ENCODE measurements around the gene ITGA6. TPM values are rescaled to one million over a fixed set of nuclear protein-coding genes. Genes with fewer than 3 reads are reported as not detected.

Gene ITGA6
- total RNA-seq, 1 experiment from 2014 or later, result 93.1 TPM

DNA sequence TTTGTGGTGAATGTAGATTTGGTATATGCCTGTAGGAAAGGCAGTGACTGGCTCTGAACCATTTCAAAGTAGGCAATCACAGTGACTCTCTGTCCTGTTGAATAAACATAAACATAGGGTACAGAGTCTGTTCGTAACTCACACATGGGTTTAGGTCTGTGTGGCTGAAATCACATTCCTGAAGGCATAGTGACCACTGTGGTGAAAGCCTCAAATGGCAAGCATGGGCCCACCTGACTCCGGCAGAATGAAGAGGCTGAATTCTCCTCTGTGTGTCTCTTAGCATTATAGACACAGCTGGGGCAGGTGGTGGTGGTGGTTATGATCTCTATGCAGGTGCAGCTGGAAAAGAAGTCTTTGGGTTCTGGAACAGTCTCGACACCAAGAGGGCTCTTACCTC lies 61.2 kb downstream of the ITGA6 start:
- Histone ChIP-seq H3K4me2 (ENCODE audit: low read length) (no peak overlapping the region), H3K9ac (ENCODE audit: low read length) (no peak overlapping the region), H3K79me2 (ENCODE audit: insufficient read depth, low read length) (no peaks in the 10 kb centered on the region; the same call in 1 of the 2 replicates), H2AFZ (ENCODE audit: low read depth, low read length, poor library complexity, severe bottlenecking) (no peak overlapping the region), H3K27me3 (ENCODE audit: insufficient read depth, low read length) (no peaks in the 10 kb centered on the region), H3K27ac (ENCODE audit: low read depth, low read length) (no peak overlapping the region), H3K9me3 (ENCODE audit: control insufficient read depth in 1 of 2, insufficient read depth in 1 of 2, low read depth in 1 of 2, low read length in 2 of 2) (no peaks in the 10 kb centered on the region), H4K20me1 (ENCODE audit: insufficient read depth) (no peaks in the 10 kb centered on the region), H3K9me2 (ENCODE audit: insufficient read depth) (no peaks in the 10 kb centered on the region), H3K4me3 (replicated peaks in 1 of 2; ENCODE audit: low read depth in 1 of 2, low read length in 2 of 2) (no peak overlapping the region), H3K36me3 (ENCODE audit: control insufficient read depth in 1 of 2, insufficient read depth in 2 of 2, low read length in 2 of 2) (peaks cover 47 to 75% of the 10 kb centered on the region in 2 experiments), H3K4me1 (ENCODE audit: control insufficient read depth in 1 of 2, insufficient read depth in 2 of 2, low read length in 2 of 2) (no peaks in the 10 kb centered on the region)
- intact Hi-C loops (cut with micrococcal nuclease), result no loop called here
- RAD21 ChIA-PET (ENCODE audit: low non-redundant PET in 1 of 2, low total read pairs in 2 of 2, uncharacterized antibody in 2 of 2, unreplicated experiment in 2 of 2), result no interaction called here
- TF ChIP-seq TCF7L2 (IDR thresholded peaks at IDR 0.05; ENCODE audit: borderline replicate concordance, extremely low read depth, insufficient read depth, insufficient read length) (no peak), ELF1 (IDR thresholded peaks at IDR 0.05; ENCODE audit: borderline replicate concordance, low read depth) (no peak), ZNF274 (IDR thresholded peaks at IDR 0.05; ENCODE audit: low read depth, low read length) (no peak), CEBPB (IDR thresholded peaks at IDR 0.05; ENCODE audit: low read depth) (no peak), RAD21 (IDR thresholded peaks at IDR 0.05; ENCODE audit: low read depth) (no peak), SIN3A (IDR thresholded peaks at IDR 0.05; ENCODE audit: low read depth) (no peak), JUND (IDR thresholded peaks at IDR 0.05) (no peak), CBX3 (IDR thresholded peaks at IDR 0.05; ENCODE audit: low read depth) (no peak), POLR2AphosphoS5 (IDR thresholded peaks at IDR 0.05; ENCODE audit: low read depth, low read length) (no peak), POLR2A (IDR thresholded peaks at IDR 0.05; ENCODE audit: borderline replicate concordance, extremely low read depth, insufficient read depth, insufficient read length) (no peak), EZH2 (IDR thresholded peaks at IDR 0.05) (no peak), FOSL1 (IDR thresholded peaks at IDR 0.05; ENCODE audit: low read depth) (no peak), ZFX (IDR thresholded peaks at IDR 0.05) (no peak), SP1 (IDR thresholded peaks at IDR 0.05; ENCODE audit: low read depth) (no peak)
- TF ChIP-seq, protein P1, sequence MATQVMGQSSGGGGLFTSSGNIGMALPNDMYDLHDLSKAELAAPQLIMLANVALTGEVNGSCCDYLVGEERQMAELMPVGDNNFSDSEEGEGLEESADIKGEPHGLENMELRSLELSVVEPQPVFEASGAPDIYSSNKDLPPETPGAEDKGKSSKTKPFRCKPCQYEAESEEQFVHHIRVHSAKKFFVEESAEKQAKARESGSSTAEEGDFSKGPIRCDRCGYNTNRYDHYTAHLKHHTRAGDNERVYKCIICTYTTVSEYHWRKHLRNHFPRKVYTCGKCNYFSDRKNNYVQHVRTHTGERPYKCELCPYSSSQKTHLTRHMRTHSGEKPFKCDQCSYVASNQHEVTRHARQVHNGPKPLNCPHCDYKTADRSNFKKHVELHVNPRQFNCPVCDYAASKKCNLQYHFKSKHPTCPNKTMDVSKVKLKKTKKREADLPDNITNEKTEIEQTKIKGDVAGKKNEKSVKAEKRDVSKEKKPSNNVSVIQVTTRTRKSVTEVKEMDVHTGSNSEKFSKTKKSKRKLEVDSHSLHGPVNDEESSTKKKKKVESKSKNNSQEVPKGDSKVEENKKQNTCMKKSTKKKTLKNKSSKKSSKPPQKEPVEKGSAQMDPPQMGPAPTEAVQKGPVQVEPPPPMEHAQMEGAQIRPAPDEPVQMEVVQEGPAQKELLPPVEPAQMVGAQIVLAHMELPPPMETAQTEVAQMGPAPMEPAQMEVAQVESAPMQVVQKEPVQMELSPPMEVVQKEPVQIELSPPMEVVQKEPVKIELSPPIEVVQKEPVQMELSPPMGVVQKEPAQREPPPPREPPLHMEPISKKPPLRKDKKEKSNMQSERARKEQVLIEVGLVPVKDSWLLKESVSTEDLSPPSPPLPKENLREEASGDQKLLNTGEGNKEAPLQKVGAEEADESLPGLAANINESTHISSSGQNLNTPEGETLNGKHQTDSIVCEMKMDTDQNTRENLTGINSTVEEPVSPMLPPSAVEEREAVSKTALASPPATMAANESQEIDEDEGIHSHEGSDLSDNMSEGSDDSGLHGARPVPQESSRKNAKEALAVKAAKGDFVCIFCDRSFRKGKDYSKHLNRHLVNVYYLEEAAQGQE (IDR thresholded peaks at IDR 0.05; ENCODE audit: low read depth), result no peak
- TF ChIP-seq, protein P2, sequence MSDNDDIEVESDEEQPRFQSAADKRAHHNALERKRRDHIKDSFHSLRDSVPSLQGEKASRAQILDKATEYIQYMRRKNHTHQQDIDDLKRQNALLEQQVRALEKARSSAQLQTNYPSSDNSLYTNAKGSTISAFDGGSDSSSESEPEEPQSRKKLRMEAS (IDR thresholded peaks at IDR 0.05), result no peak
- TF ChIP-seq, protein P3, sequence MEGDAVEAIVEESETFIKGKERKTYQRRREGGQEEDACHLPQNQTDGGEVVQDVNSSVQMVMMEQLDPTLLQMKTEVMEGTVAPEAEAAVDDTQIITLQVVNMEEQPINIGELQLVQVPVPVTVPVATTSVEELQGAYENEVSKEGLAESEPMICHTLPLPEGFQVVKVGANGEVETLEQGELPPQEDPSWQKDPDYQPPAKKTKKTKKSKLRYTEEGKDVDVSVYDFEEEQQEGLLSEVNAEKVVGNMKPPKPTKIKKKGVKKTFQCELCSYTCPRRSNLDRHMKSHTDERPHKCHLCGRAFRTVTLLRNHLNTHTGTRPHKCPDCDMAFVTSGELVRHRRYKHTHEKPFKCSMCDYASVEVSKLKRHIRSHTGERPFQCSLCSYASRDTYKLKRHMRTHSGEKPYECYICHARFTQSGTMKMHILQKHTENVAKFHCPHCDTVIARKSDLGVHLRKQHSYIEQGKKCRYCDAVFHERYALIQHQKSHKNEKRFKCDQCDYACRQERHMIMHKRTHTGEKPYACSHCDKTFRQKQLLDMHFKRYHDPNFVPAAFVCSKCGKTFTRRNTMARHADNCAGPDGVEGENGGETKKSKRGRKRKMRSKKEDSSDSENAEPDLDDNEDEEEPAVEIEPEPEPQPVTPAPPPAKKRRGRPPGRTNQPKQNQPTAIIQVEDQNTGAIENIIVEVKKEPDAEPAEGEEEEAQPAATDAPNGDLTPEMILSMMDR (IDR thresholded peaks at IDR 0.05 in 2 of 3, conservative IDR thresholded peaks at IDR 0.05 in 1 of 3; ENCODE audit: borderline replicate concordance in 1 of 3, insufficient read depth in 1 of 3, low read depth in 2 of 3, low read length in 2 of 3), result no peak
- TF ChIP-seq, protein P4, sequence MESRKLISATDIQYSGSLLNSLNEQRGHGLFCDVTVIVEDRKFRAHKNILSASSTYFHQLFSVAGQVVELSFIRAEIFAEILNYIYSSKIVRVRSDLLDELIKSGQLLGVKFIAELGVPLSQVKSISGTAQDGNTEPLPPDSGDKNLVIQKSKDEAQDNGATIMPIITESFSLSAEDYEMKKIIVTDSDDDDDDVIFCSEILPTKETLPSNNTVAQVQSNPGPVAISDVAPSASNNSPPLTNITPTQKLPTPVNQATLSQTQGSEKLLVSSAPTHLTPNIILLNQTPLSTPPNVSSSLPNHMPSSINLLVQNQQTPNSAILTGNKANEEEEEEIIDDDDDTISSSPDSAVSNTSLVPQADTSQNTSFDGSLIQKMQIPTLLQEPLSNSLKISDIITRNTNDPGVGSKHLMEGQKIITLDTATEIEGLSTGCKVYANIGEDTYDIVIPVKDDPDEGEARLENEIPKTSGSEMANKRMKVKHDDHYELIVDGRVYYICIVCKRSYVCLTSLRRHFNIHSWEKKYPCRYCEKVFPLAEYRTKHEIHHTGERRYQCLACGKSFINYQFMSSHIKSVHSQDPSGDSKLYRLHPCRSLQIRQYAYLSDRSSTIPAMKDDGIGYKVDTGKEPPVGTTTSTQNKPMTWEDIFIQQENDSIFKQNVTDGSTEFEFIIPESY (IDR thresholded peaks at IDR 0.05; ENCODE audit: extremely low read depth, insufficient replicate concordance, low read length), result no peak
- TF ChIP-seq, protein P5, sequence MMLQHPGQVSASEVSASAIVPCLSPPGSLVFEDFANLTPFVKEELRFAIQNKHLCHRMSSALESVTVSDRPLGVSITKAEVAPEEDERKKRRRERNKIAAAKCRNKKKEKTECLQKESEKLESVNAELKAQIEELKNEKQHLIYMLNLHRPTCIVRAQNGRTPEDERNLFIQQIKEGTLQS (IDR thresholded peaks at IDR 0.05), result no peak
- CTCF ChIA-PET, result no interaction called here
- no peak for ATAC-seq
- BruUV-seq (replicated peaks), result no TSS peak
- POLR2A ChIA-PET, result no interaction called here
- no peak for DNase-seq (ENCODE audit: low read depth, low spot score)

Data from HCT116 (cell line).